AG04450 (cell line): ENCODE measurements around the gene EIF4G1. TPM values are rescaled to one million over a fixed set of nuclear protein-coding genes. Genes with fewer than 3 reads are reported as not detected.

ENCODE experiments used
- CTCF ChIA-PET: fragments of 300-600, 350-600 bp; formaldehyde crosslinking; extraction: SDS; loops from one replicate; lab custom pipeline; 2022; ENCODE audit warnings: antibody characterized with exemption, inconsistent platforms; lab: Charles Lee
- POLR2A ChIA-PET: fragments of 350-600 bp; formaldehyde crosslinking; extraction: SDS; loops from one replicate; lab custom pipeline; 2021; ENCODE audit warnings: antibody characterized with exemption, inconsistent platforms; lab: Yijun Ruan, JAX
- DNase-seq: peaks from one replicate; pipeline ENCODE4 v3.0.0-alpha.2; 2011; ENCODE audit warnings: low read depth, low spot score
- H3K27ac ChIP-seq: one replicate; pipeline ENCODE4 v1.5.1; 2012; ENCODE audit warnings: low read depth, low read length, control low read depth
- H3K27me3 ChIP-seq: one replicate; pipeline ENCODE4 v1.6.0; 2012; ENCODE audit warnings: low read length; ENCODE audit not compliant: control insufficient read depth, insufficient read depth
- H3K4me3 ChIP-seq: 2 replicates; pipeline ENCODE4 v1.5.1; 2011; ENCODE audit warnings: mild to moderate bottlenecking, low read depth, low read length, control low read depth
- H3K9me3 ChIP-seq: 2 replicates; pipeline ENCODE4 v1.5.1; 2012; ENCODE audit warnings: low read length; ENCODE audit not compliant: control insufficient read depth, insufficient read depth
- CTCF ChIP-seq: IDR thresholded peaks from 2 replicates; pipeline ENCODE4 v1.5.1; 2011; ENCODE audit warnings: low read depth, low read length, control low read depth, inconsistent platforms
- polyA plus RNA-seq: library from polyadenylated mRNA; depleted of rRNA; stranded (reverse); fragments of >200 nt; gene quantifications from 2 replicates; pipeline ENCODE4 v1.2.3, GENCODE V29; 2011

EIF4G1 gene
- polyA plus RNA-seq, 1 experiment, result 191 TPM

DNA sequence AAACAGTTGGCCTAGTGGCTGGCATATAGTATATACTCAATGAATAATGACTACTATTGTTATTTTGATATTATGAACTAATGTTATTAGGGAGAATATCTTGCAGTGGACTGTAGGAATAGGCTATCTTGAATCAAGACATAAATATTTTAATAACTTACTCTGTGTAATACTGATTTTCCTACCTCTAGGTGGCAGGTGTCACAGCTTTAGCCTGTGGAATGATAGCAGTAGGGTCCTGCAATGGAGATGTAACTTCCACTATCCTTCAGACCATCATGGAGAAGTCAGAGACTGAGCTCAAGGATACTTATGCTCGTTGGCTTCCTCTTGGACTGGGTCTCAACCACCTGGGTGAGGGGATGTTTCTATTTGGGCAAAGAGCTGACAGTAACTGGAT is 8.8 kb upstream of the EIF4G1 start:
- no peak overlapping the region for H3K27ac ChIP-seq
- H3K9me3 ChIP-seq, result no peaks in the 10 kb centered on the region
- DNase-seq, result no peak
- TF ChIP-seq CTCF, result peak; percentile 39
- ChIA-PET CTCF (interaction anchor here (1.0 to 2.1 kb wide), 2 partner anchors 48 to 55 kb away, joined by 3 to 4 read pairs; no protein-coding TSS in a partner anchor), POLR2A (interaction anchor here (0.7 kb wide), 2 partner anchors 8 to 397 kb away, joined by 3 to 5 read pairs; no protein-coding TSS in a partner anchor)
- H3K4me3 ChIP-seq, result no peak overlapping the region
- no peaks in the 10 kb centered on the region for H3K27me3 ChIP-seq

DNA sequence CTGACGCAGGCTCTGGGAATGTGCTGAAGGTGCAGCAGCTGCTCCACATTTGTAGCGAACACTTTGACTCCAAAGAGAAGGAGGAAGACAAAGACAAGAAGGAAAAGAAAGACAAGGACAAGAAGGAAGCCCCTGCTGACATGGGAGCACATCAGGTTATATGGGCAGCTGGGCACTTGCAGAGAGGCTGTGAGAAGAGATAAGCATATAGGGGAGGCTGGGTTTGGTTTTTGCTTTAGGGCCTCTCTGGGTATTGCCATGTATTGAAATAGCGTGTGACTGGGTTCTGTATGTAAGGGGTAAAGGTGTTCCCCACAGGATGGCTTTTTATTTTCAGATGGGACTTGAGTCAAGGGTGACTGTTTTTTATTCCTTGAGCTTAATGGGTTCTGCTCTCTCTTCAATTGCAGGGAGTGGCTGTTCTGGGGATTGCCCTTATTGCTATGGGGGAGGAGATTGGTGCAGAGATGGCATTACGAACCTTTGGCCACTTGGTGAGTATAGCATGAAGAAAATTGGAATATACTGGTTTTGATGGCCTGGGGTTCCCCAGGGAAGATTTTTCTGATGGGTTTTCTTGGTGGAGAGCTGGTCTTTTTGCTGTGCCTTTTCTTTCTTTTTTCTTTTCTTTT is 7.9 kb upstream of the EIF4G1 start:
- Histone ChIP-seq H3K27me3 (no peaks in the 10 kb centered on the region), H3K27ac (no peak overlapping the region), H3K9me3 (no peaks in the 10 kb centered on the region), H3K4me3 (no peak overlapping the region)
- ChIA-PET POLR2A (interaction anchor here (0.7 kb wide), 1 partner anchor 7 kb away, joined by 3 read pairs; no protein-coding TSS in a partner anchor), CTCF (interaction anchor here (1.0 to 2.1 kb wide), 2 partner anchors 47 to 54 kb away, joined by 3 to 4 read pairs; no protein-coding TSS in a partner anchor)
- no peak for DNase-seq
- no peak for TF ChIP-seq CTCF

- no peak for TF ChIP-seq CTCF
- Histone ChIP-seq H3K4me3 (no peak overlapping the region), H3K27me3 (no peaks in the 10 kb centered on the region), H3K9me3 (no peaks in the 10 kb centered on the region; the same call in 1 of the 2 replicates), H3K27ac (no peak overlapping the region)
- CTCF ChIA-PET, result no interaction called here
- POLR2A ChIA-PET, result no interaction called here
- DNase-seq, result no peak
Measured at GRCh38 chr3:184307915-184308314, 6.5 kb upstream of the EIF4G1 start.

DNA sequence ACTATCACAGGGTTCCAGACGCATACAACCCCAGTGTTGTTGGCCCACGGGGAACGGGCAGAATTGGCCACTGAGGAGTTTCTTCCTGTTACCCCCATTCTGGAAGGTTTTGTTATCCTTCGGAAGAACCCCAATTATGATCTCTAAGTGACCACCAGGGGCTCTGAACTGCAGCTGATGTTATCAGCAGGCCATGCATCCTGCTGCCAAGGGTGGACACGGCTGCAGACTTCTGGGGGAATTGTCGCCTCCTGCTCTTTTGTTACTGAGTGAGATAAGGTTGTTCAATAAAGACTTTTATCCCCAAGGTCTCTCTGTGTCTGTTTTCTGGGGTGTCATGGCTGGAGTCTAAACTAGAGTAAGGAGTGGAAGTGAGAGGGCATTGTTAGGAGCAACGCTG is 5.7 kb upstream of the EIF4G1 start:
- no peak for DNase-seq
- no peaks in the 10 kb centered on the region; the same call in 1 of the 2 replicates for H3K9me3 ChIP-seq
- CTCF ChIA-PET, result no interaction called here
- POLR2A ChIA-PET, result no interaction called here
- no peak overlapping the region for H3K27ac ChIP-seq
- H3K27me3 ChIP-seq, result no peaks in the 10 kb centered on the region
- TF ChIP-seq CTCF, result peak; percentile 9; the same call in 1 of the 2 replicates
- no peak overlapping the region for H3K4me3 ChIP-seq

GRCh38 chr3:184311633-184312032 is 2.8 kb upstream of the EIF4G1 start:
- TF ChIP-seq CTCF, result no peak
- ChIA-PET POLR2A (interaction anchor here (1.4 kb wide), 1 partner anchor 9 kb away, joined by 3 read pairs; no protein-coding TSS in a partner anchor), CTCF (no interaction called here)
- Histone ChIP-seq H3K9me3 (peaks cover 3% of the 10 kb centered on the region; the same call in 1 of the 2 replicates), H3K27me3 (no peaks in the 10 kb centered on the region), H3K4me3 (no peak overlapping the region), H3K27ac (no peak overlapping the region)
- DNase-seq, result no peak
